ENCODE data around the gene MUL1.

- no peak for TF ChIP-seq CTCF (IDR thresholded peaks at IDR 0.05; ENCODE audit: insufficient read depth, low read depth, low read length)
- TF ChIP-seq EZH2 (IDR thresholded peaks at IDR 0.05; ENCODE audit: insufficient read depth, low read length) = no peak
Measured at GRCh38 chr1:20477348-20478056, 30.4 kb downstream of the MUL1 start.

Measured in astrocyte (in vitro differentiated cells and primary cell).